NOMO-1 (cell line): ENCODE data around the gene ZCCHC7.
A peak's percentile ranks its signal among the peaks of the same experiment; 100 is the strongest.

ENCODE experiments used
- DNase-seq, 2 experiments: peaks; one replicate each; lab custom pipeline; 2025; ENCODE audit not compliant: unreplicated experiment in 2 of 2; lab: John Stamatoyannopoulos, UW

Gene ZCCHC7

DNA sequence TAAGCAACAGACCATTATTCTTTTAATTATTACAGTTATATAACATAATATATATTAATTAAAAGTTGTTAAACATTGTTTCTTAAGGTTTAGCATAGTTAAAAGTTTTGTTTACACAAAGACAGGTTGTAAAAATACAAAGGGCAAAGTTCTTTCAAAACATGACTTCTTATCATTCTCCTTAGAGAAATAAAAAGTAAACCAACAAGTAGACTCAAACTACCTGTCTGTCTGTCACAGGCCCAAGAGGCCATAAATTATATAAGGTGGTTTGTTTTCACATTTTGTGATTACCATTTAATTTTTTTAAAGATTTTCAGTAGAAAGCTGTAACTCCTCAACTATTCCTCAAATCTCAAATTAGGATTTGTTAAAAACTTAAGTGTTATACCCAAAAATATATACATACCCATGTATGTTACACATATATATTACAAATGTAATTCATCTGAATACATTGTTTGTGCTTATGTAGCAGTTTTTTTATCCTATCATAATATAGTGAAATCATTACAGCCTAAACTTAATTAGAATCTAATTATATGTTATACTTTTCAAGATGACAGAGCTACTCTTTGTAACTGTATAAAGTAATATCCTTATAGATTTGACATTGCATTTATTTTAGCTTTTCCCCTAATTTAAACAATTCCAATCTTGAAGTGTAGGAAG is 208.3 kb downstream of the ZCCHC7 start:
- DNase-seq, result no peak

DNA sequence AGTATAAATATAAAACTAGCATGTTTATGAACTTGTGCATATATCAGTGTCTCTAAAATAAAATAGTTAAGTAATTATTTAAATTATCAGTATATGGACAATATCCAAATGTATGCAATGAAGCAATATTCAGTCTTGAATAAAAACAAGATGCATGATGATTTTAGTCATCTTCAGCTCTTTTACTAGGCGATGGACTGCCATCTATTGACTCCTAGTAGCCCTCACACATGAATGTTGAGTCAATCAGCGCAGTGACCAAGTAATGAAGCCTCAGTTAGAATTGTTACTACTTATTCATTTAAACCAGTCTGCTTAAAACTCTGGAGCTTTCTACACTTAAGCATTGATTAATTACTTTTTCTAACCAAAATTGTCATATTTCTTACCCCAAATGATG is 209.2 kb downstream of the ZCCHC7 start:
- no peak for DNase-seq

DNA sequence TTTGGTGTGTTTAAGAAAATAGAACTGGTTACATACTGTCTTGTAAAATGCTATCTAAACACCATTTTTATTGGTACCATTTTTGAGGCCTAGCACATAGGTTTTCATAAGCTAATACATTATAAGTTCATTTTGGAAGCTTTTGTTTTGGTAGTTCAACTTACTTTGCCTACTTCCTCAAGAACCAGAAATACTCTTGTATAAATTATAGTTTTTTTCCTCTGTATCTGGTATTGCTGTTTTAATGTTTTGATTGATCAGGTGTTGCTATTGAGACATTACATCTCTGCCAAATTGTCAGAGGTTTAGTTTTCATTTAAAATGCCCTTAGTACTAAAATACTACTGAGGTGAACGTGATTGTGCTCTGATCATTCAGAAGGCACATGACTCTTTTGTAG is 211.5 kb downstream of the ZCCHC7 start:
- no peak for DNase-seq

DNA sequence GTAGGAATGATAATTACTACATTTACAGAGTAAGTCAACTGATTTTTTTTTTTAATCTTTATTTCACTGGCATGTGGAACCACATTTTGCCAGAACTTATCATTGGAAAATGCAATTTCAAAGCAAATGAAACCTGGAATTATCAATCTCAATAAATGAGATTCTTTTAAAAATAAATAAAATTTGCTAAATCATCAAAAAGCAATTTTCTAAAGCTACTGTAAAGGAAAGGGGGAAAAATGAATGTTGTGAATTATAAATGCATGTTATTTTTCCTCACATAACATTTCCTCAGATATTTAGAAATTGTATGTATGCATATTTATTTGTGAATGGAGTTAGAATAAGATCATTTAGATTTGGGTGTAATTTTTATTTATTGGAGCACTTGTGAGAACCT is 212.2 kb downstream of the ZCCHC7 start:
- no peak for DNase-seq

DNA sequence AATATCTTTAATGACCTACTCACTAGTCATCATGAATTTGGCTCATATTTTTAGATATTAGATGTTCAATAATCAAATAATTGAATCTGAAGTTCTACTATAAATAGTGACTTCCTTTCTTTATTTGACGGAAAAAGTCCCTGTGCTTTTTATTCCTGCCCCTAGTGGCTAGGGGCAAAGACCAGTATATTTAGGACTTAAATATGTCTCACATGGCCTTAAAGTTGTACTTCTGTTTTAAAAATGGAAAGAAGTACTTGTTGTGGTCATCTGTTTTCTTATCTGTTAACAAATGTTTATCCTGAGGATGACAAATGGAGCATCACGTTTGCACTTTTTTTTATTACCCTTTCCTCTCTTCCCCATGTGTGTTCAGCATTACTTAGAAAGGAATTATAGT is 212.9 kb downstream of the ZCCHC7 start:
- no peak for DNase-seq

DNA sequence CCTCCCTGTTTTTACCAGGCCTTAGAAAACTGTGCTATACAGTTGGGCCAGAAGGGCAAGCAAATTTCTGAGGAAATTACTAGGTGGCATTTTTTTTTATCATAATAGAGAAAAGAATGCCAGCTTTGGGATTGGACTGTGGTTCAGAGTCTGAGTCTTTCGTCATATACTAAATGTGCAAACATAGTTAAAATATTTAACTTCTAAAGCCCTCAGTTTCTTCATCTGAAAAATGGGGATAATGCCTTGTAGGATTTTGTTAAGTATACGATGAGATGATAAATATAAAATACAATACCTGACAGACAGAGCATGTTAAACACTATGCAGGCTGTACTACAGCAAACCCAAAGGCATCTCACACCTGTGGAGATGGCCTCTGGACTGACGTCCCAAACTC is 214.9 kb downstream of the ZCCHC7 start:
- DNase-seq, result no peak

DNA sequence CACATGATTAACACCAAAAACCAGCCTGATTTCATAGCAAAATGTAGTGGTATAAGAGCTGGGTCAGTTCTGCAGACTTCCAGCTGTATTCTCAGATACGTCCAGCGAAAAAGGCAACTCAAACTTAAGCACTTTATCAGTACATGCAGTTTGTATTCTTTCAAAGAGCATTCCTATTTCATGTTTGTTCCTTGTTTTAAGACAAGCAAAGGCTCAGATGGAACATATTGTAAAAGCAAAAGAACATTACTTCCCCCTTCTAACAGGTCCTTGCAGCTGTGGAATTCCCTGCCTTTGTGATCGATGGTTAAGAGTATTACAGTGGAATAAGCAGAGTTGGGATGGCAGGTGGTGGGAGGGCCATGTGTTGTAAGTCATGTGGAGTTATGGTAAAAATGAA is 215.8 kb downstream of the ZCCHC7 start:
- DNase-seq, result no peak

DNA sequence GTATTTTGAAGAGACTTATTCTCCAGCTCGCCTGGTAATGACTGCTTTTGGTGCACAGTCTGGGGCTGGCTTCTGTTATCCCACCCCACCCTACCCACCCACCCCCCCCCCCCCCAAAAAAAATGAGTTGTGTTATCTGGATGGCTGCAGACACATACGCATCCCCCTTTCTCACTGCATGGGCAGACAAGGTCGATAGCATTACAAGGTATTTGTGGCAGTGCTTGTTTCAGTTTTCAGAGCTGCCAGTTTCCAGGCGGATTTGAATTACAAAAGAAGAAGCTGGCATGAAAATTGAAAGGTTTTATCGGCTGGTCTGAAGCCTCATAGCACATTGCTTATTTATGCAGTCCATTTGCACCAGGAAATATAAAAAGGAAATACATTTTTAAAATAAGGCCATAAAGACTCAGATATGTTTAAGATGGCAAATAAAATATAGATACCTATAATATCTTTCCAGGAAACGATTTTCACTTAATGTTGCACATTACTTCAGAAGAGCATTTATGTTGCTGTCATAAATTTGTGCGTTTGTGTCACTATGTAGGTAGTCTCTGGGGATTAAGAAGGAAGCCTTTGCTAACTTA is 217.0 kb downstream of the ZCCHC7 start:
- DNase-seq, result no peak

DNA sequence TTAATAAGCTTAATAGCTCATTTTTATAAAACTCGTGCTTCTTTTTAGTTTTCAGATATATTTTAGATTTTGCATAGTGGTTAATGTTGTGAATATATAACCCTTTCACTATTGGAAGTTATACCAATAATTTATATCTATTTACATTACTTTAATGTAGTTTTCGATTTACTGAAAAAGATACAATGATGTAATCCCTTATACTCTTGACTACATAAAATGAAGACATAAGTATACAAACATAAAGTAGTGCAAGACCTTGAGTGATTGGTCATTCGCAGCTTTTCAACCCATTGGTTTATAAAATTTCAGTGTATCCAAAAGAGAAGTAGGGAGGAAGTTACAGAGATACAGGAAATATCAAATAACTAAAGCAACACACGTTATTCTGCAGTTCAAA is 217.8 kb downstream of the ZCCHC7 start:
- no peak for DNase-seq

DNA sequence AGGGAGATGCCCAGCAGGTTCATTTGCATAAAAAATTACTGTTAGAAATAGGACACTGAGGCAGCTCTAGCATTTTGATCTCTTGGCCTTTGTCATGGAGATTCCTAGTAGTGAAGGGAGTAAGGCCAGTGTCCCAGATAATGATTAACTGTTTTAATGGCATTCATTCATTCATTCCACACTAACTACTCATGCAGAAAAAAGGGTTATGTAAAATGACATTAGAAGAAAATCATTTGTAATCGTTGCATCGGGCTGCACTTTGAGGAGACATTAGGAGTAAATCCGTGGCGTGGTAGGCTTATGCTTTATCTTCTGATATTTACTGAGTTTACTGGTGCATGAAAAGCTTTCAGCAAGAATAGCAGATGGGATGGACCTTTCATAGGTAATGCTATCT is 219.5 kb downstream of the ZCCHC7 start:
- no peak for DNase-seq

DNA sequence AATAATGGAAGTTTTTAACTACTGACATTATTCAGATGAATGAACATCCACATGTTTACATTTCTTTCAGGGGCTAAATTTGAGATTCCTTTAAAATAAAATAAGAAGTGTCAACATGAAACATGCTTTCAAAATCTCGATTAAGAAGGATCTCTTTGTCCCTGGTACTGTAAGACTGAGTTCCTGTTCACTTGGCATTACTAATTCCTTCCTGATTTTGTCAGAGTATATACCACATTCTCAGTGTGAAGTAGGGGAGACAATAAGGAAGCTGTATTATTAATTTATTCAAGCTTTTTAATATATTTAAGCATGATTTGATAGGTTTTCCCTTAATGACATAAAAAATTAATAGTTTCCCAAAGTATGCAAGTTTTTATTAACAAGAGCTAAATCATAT is 220.6 kb downstream of the ZCCHC7 start:
- DNase-seq, result no peak

DNA sequence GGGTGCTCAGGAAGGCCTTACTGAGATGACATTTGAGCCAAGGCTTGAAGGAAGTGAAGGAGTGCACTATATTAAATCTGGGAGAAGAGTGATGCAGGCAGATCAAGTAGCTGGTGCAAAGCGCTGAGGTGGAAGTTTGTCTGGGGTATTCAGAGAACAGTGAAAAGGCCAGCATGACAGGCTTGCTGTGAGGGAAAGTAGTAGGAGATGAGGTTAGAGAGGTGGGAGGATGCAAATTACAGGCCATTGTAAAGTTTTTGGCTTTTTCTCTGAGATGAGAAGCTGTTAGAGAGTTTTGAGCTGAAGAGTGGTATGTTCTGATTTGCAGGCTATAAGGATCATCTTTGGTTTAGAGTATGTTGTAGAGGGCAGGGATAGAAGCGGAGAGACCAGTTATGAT is 221.3 kb downstream of the ZCCHC7 start:
- DNase-seq, result no peak

DNA sequence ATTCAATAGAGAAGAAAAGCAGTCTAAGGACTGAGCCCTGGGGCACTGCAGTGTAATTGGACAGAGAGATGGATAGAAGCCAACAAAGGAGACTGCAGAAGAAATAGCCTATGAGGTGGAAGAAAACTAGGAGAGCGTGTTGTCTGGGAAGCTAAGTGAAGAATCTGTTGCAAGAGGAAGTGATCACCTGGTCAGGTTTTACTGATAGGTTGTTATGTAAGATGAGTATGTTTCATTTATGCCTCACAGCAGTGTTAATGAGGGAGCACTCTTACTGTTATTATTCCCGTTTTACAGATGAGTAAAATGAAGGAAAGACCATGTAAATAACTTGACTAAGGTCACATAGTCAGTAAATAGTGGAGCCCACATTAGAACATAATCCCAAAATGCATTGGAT is 222.1 kb downstream of the ZCCHC7 start:
- DNase-seq, result no peak

DNA sequence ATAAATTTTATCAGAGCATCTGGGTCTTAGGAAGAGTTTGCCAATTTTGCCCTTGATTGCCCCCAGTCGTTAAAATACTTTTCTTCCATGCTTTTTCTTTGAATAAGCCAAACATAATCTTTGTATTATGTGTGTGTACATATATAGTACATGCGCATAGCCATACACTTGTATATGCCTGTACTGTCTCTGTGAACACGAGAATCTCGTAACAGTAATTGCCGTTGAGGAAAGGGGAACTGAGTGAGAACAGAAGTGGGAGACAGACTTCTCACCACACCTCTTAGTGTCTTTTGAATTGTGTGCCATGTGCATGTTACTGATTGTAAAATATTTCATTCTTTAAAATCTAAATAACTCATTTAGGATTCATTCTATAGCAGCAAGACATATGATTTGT is 222.5 kb downstream of the ZCCHC7 start:
- peak in 1 of 2 experiments; percentile 22 for DNase-seq

DNA sequence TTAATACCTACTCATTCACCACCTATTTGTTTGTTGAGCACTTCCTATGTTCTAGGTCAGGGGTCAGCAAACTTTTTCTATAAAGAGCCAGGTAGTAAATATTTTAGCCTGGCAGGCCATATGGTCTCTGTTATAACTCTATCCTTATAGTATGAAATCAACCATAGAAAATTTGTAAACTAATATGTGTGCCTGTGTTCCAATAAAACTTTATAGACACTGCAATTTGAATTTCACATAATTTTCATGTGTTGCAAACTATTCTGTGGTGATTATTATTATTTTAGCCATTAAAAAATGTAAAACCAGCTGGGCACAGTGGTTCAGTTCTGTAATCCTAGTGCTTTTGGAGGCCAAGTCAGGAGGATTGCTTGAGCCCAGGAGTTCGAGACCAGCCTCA is 223.3 kb downstream of the ZCCHC7 start:
- no peak for DNase-seq

DNA sequence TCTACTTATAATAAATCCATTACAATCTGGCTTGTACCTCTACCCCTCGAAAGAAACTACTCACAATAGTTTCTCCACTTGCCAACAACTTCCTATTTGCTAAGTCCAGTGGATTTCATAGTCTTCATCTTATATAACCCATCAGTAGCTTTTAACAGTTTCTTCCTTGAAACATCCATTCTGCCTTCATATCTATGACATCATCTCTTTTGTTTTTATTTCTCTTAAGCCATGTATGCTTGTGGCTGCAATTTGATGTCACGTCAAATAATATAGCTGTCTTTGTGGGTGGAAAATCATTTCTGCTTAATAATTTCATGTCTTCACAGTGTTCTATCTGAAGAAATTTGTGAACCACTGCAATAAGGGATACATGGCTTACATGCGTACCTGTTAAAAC is 224.7 kb downstream of the ZCCHC7 start:
- no peak for DNase-seq

DNA sequence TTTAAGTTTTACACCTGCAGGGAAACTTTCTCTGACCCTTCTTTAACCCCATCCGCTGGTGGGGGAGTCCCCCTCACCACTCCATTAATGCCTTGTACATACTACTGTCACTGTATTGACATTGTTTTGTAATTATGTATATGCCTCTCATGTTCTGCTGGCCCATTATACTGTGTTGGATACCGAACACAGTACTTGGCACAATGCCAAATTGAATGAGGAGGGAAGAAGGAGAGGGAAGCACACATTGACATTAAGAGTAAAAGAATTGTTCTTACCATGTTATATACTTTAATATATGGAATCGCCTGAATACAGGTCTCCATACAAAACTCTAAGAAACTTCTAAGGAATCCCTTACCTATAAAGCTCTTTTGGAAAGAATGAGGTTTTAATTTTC is 228.5 kb downstream of the ZCCHC7 start:
- DNase-seq, result no peak

DNA sequence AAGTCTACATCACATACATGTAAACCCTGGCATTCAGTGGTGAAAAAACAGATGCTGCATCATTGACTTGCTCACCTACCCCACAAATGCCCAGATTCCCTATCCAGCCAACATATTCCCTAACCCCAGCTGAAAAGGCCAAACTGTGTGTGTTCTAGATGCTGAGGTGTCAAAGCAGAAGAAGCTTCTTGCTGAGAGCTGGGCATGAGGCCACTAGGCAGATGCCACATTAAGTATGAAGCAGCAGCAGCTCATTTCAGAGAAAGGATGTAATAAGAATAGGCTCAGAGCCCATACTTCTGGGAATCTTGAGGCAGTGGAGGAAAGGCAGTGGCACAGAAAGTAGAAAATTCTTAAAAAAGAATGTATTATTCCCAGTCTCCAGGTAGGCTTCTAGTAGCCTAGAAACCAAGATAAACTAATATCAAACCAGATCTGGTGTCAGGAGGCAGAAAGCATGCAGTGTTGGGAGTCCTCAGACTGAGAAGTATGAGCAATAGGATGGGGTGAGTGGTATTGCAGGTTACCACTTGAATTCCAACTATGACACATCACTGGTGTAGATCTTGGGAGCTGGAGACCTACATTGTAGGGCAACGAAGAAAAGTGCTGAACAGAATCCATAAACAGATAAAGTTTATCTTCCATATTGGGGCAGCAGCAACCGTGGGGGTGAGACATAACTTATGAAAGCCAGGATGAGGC is 230.3 kb downstream of the ZCCHC7 start:
- DNase-seq, result no peak

DNA sequence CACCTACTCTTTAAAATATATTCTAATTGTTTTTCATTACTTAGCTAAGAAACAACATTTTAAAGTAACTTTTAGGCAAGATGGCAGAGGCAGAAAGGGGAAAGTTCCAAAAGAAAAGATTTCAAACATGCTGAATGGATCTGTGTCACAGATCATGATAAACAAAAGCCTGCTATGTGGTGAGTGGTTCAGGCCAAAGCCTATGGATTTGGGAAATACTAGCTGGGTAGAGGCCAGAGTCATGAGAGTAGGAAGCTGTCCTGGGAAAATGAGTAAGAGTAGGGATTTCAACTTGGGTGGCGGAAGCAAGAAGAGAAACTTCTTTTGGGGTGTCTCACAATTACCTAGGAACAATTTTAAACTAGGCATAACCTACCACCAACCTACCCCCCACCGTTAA is 233.4 kb downstream of the ZCCHC7 start:
- DNase-seq, result no peak

DNA sequence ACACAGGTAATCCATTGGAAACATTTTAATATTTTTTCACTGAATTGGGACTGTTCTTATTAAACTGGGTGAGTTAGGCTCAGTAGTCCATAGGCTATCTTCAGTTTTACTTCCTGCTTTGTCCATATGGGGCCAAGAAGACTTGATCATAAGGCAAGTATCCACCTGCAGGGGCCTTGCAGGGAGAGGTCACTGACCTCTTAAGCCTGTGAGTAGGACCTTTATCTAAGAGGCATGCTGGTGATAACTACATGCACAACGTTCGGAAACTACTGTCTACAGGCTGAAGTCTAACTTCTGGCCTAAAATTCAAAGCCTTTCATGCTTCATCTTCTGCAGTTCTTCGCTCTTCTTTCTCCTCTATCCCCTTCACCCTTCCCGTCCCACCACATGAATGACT is 242.1 kb downstream of the ZCCHC7 start:
- DNase-seq, result no peak

DNA sequence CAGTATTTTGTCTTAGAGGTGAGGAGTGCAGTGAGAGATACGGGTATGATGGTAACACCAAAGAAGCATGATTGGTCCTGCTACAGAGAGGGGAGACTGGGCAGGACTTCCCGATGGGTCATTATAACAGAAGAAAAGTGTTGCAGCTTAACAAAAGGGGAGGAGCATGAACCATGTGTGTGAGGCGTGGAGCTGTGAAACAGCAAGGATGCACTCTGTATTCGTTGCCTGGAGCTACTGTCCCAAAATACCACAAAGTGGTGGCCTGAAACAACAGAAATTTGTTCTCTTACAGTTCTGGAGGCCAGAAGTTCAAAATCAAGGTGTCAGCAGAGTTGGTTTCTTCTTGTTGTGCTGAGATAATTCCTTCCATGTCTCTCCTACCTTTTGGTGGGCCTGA is 242.8 kb downstream of the ZCCHC7 start:
- DNase-seq, result no peak

DNA sequence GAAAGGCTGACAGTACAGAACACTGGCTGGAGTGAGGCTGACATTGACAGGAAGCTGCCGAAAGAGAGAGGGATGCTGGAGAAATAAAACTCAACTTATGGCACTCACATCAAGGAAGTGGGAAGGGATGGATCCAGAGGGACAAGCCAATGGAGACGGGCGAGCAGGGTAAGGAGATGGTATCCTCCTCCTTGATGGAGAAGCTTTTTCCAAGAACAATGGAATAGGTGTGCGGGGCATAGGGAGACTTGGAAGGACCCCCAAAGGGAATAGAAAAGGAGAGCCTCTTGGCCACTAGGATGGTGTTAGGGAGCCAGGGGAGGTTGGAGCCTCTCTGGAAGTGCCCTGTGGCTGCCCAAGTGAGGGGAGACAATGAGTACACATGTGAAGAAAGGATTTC is 243.8 kb downstream of the ZCCHC7 start:
- DNase-seq, result no peak
